WTC11 (cell line): ENCODE results near the gene PNLDC1.

Source experiments
- CREM ChIP-seq: sonication (generic); formaldehyde crosslinking; IDR thresholded peaks from 2 replicates; pipeline ENCODE4 v1.8.1; 2022; ENCODE audit warnings: mild to moderate bottlenecking, missing genetic modification reagents, moderate library complexity
- E2F1 ChIP-seq: sonication (generic); formaldehyde crosslinking; IDR thresholded peaks from 2 replicates; pipeline ENCODE4 v1.8.0; 2022; ENCODE audit warnings: mild to moderate bottlenecking, missing genetic modification reagents
- E2F5 ChIP-seq: sonication (generic); formaldehyde crosslinking; IDR thresholded peaks from 2 replicates; pipeline ENCODE4 v1.8.1; 2022; ENCODE audit warnings: mild to moderate bottlenecking, moderate library complexity, missing genetic modification reagents
- EMX1 ChIP-seq: fragments of 250-450 bp; sonication (Bioruptor Pico); IDR thresholded peaks from 2 replicates; pipeline ENCODE4 v1.8.0; 2021; ENCODE audit warnings: mild to moderate bottlenecking
- ETV6 ChIP-seq: sonication (generic); formaldehyde crosslinking; IDR thresholded peaks from 2 replicates; pipeline ENCODE4 v1.8.1; 2022; ENCODE audit warnings: mild to moderate bottlenecking, missing genetic modification reagents
- GABPB1 ChIP-seq: sonication (generic); formaldehyde crosslinking; IDR thresholded peaks from 2 replicates; pipeline ENCODE4 v1.8.1; 2023; ENCODE audit warnings: mild to moderate bottlenecking, missing genetic modification reagents
- IRF2 ChIP-seq: sonication (generic); formaldehyde crosslinking; IDR thresholded peaks from 2 replicates; pipeline ENCODE4 v1.8.0; 2022; ENCODE audit warnings: low read depth, missing genetic modification reagents, borderline replicate concordance
- NR2C2 ChIP-seq: sonication (generic); formaldehyde crosslinking; IDR thresholded peaks from 2 replicates; pipeline ENCODE4 v1.8.0; 2022; ENCODE audit warnings: mild to moderate bottlenecking, missing genetic modification reagents
- TF ChIP-seq, protein P1 (sequence below): fragments of 200-600 bp; IDR thresholded peaks from 2 replicates; pipeline ENCODE4 v1.8.0; 2022; ENCODE audit warnings: antibody characterized with exemption
- TF ChIP-seq, protein P2 (sequence below): sonication (generic); formaldehyde crosslinking; conservative IDR thresholded peaks from 2 replicates; pipeline ENCODE4 v1.8.1; 2022; ENCODE audit warnings: mild to moderate bottlenecking, missing genetic modification reagents
- TF ChIP-seq, protein P3 (sequence below): fragments of 250-450 bp; sonication (Bioruptor Pico); IDR thresholded peaks from 2 replicates; pipeline ENCODE4 v1.9.0; 2021; ENCODE audit warnings: mild to moderate bottlenecking, borderline replicate concordance
- TF ChIP-seq, protein P4 (sequence below): sonication (generic); formaldehyde crosslinking; IDR thresholded peaks from 2 replicates; pipeline ENCODE4 v1.8.1; 2023; ENCODE audit warnings: mild to moderate bottlenecking, missing genetic modification reagents, moderate library complexity

- TF ChIP-seq, protein P1, sequence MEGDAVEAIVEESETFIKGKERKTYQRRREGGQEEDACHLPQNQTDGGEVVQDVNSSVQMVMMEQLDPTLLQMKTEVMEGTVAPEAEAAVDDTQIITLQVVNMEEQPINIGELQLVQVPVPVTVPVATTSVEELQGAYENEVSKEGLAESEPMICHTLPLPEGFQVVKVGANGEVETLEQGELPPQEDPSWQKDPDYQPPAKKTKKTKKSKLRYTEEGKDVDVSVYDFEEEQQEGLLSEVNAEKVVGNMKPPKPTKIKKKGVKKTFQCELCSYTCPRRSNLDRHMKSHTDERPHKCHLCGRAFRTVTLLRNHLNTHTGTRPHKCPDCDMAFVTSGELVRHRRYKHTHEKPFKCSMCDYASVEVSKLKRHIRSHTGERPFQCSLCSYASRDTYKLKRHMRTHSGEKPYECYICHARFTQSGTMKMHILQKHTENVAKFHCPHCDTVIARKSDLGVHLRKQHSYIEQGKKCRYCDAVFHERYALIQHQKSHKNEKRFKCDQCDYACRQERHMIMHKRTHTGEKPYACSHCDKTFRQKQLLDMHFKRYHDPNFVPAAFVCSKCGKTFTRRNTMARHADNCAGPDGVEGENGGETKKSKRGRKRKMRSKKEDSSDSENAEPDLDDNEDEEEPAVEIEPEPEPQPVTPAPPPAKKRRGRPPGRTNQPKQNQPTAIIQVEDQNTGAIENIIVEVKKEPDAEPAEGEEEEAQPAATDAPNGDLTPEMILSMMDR, result no peak
- TF ChIP-seq ETV6 (CRISPR knock-in tag) (no peak), GABPB1 (CRISPR knock-in tag) (no peak), IRF2 (no peak), E2F5 (CRISPR knock-in tag) (no peak), CREM (CRISPR knock-in tag) (no peak), E2F1 (no peak), EMX1 (CRISPR knock-in tag) (no peak), NR2C2 (CRISPR knock-in tag) (no peak)
- TF ChIP-seq, protein P2, sequence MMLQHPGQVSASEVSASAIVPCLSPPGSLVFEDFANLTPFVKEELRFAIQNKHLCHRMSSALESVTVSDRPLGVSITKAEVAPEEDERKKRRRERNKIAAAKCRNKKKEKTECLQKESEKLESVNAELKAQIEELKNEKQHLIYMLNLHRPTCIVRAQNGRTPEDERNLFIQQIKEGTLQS (CRISPR knock-in tag), result no peak
- TF ChIP-seq, protein P3, sequence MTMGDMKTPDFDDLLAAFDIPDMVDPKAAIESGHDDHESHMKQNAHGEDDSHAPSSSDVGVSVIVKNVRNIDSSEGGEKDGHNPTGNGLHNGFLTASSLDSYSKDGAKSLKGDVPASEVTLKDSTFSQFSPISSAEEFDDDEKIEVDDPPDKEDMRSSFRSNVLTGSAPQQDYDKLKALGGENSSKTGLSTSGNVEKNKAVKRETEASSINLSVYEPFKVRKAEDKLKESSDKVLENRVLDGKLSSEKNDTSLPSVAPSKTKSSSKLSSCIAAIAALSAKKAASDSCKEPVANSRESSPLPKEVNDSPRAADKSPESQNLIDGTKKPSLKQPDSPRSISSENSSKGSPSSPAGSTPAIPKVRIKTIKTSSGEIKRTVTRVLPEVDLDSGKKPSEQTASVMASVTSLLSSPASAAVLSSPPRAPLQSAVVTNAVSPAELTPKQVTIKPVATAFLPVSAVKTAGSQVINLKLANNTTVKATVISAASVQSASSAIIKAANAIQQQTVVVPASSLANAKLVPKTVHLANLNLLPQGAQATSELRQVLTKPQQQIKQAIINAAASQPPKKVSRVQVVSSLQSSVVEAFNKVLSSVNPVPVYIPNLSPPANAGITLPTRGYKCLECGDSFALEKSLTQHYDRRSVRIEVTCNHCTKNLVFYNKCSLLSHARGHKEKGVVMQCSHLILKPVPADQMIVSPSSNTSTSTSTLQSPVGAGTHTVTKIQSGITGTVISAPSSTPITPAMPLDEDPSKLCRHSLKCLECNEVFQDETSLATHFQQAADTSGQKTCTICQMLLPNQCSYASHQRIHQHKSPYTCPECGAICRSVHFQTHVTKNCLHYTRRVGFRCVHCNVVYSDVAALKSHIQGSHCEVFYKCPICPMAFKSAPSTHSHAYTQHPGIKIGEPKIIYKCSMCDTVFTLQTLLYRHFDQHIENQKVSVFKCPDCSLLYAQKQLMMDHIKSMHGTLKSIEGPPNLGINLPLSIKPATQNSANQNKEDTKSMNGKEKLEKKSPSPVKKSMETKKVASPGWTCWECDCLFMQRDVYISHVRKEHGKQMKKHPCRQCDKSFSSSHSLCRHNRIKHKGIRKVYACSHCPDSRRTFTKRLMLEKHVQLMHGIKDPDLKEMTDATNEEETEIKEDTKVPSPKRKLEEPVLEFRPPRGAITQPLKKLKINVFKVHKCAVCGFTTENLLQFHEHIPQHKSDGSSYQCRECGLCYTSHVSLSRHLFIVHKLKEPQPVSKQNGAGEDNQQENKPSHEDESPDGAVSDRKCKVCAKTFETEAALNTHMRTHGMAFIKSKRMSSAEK (CRISPR knock-in tag), result no peak
- TF ChIP-seq, protein P4, sequence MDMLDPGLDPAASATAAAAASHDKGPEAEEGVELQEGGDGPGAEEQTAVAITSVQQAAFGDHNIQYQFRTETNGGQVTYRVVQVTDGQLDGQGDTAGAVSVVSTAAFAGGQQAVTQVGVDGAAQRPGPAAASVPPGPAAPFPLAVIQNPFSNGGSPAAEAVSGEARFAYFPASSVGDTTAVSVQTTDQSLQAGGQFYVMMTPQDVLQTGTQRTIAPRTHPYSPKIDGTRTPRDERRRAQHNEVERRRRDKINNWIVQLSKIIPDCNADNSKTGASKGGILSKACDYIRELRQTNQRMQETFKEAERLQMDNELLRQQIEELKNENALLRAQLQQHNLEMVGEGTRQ, result no peak
These were observed 53.7 kb downstream of the PNLDC1 start for GRCh38 chr6:159853754-159854153.
